ENCODE results near the gene RNF5.

DNA sequence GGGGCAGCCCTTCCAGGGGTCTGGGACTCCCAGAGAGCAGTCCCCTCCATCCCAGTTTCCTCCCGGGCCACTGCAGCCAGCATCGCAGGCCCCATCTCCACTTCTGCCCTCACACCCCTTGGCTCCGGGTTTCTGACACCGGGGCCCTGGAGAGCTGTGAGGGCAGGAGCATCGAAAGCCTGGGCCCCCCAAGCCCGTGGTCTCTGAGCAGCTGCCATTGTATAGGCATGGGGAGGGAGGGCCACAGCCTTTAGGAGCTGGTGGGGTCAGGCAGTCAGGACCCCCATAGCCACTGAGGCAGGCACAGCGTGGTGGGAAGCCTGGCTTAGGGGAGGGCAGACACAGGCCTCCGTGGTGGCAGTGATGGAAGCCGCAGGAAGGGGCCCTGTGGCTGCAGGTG, 24.0 kb downstream of the RNF5 start:
- TF ChIP-seq TARDBP (IDR thresholded peaks at IDR 0.05) (no peak), FOXK2 (IDR thresholded peaks at IDR 0.05) (no peak), SP1 (IDR thresholded peaks at IDR 0.05) (no peak), FOXM1 (IDR thresholded peaks at IDR 0.05; ENCODE audit: borderline replicate concordance) (no peak)
- TF ChIP-seq, protein P1, sequence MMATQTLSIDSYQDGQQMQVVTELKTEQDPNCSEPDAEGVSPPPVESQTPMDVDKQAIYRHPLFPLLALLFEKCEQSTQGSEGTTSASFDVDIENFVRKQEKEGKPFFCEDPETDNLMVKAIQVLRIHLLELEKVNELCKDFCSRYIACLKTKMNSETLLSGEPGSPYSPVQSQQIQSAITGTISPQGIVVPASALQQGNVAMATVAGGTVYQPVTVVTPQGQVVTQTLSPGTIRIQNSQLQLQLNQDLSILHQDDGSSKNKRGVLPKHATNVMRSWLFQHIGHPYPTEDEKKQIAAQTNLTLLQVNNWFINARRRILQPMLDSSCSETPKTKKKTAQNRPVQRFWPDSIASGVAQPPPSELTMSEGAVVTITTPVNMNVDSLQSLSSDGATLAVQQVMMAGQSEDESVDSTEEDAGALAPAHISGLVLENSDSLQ (IDR thresholded peaks at IDR 0.05), result no peak

Measured in HEK293T (cell line).